ENCODE data around the gene ZNHIT6. TPM values are rescaled to one million over a fixed set of nuclear protein-coding genes. Genes with fewer than 3 reads are reported as not detected.

Gene ZNHIT6
- total and polyA plus RNA-seq, 2 of the 8 experiments (the other 6 are each of a cell fraction or from before 2014, with no cell fraction given), result 5.9 to 17.2 TPM

DNA sequence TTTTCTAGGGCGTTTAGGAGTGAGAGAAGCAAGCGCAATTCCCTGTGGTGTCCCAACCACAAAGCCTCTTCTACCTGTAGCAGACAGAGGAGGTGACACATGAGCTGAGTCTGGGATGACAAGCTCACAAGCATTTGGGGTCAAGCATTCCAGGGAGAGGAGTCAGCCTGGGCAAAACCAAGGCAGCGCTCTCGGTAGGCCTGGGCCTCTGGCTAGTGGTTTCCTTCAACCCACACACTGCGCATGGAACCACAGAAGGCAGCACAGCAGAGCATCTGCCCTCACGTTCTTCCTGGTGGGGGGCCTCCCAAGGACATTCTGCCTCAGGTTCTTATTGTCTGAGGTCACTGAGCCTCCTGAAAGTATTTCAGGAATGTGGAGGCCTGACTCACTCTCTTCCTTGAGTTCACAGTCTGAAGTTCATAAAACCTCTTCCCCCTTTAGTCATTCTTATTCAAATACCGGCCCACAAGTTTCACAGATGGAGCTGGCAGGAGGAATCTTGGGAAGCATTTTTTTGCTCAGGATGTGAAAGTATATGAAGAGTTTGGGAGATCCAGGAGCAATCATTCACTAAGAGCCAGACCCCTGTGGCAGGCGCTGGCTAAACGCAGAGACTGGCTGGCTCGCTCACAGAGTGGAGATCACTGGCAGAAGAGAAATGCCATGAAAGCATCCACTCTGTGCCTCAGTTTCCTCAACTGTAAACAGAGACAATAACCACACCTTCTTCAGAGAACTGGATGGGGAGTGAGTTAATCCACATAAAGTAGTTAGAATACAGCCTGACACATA, 100.9 kb downstream of the ZNHIT6 start (continued):
- TF ChIP-seq KDM4A (IDR thresholded peaks at IDR 0.05; ENCODE audit: low read depth, low read length, severe bottlenecking) (no peak), POLR2AphosphoS5 (IDR thresholded peaks at IDR 0.05; ENCODE audit: low read depth, low read length) (no peak; the same call in 1 of the 2 replicates), TCF12 (IDR thresholded peaks at IDR 0.05; ENCODE audit: low read depth, low read length) (peak; percentile 86), ATF3 (IDR thresholded peaks at IDR 0.05; ENCODE audit: insufficient read depth, low read depth, low read length) (peak; percentile 25; the same call in 1 of the 2 replicates), TEAD4 (IDR thresholded peaks at IDR 0.05; ENCODE audit: low read depth, low read length) (peak; percentile 99), CBX8 (IDR thresholded peaks at IDR 0.05; ENCODE audit: borderline replicate concordance, low read depth, low read length) (no peak), RBBP5 (IDR thresholded peaks at IDR 0.05; ENCODE audit: borderline replicate concordance, low read depth, low read length) (peak; percentile 74; the same call in 1 of the 2 replicates), RNF2 (IDR thresholded peaks at IDR 0.05; ENCODE audit: borderline replicate concordance, low read depth, low read length, missing control alignments, poor library complexity, severe bottlenecking) (no peak)
- TF ChIP-seq, protein P1, sequence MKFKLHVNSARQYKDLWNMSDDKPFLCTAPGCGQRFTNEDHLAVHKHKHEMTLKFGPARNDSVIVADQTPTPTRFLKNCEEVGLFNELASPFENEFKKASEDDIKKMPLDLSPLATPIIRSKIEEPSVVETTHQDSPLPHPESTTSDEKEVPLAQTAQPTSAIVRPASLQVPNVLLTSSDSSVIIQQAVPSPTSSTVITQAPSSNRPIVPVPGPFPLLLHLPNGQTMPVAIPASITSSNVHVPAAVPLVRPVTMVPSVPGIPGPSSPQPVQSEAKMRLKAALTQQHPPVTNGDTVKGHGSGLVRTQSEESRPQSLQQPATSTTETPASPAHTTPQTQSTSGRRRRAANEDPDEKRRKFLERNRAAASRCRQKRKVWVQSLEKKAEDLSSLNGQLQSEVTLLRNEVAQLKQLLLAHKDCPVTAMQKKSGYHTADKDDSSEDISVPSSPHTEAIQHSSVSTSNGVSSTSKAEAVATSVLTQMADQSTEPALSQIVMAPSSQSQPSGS (IDR thresholded peaks at IDR 0.05; ENCODE audit: low read length), result peak; percentile 95
